Body of pancreas (tissue), 4 donors: ENCODE data around the gene FBLN1. TPM values are rescaled to one million over a fixed set of nuclear protein-coding genes. Genes with fewer than 3 reads are reported as not detected.

ENCODE experiments used
- ATAC-seq: fragments of 150-250 bp; one replicate; pipeline ENCODE4 v1.9.1; 2016
- DNase-seq, 4 donors: peaks; one replicate each; pipeline ENCODE4 v3.0.0-alpha.2; 2019
- H3K27ac ChIP-seq, 4 donors: fragments of 200-600 bp; sonication (generic); 1 replicate in 3 of 4; 2 replicates in 1 of 4; pipeline versions ENCODE4 v1.5.1 to v1.6.1; 2016 to 2019; ENCODE audit warnings: mild to moderate bottlenecking in 1 of 4, mixed read lengths in 1 of 4, moderate library complexity in 1 of 4
- H3K27me3 ChIP-seq, 2 donors: fragments of 200-600 bp; sonication (generic); one replicate each; pipeline ENCODE4 v1.6.0; 2016; ENCODE audit warnings: mild to moderate bottlenecking in 1 of 2
- H3K36me3 ChIP-seq, 2 donors: fragments of 200-600 bp; sonication (generic); replicated peaks in 1 of 2; 2 replicates each; pipeline ENCODE4 v1.5.1; 2016; ENCODE audit warnings: low read depth in 2 of 2; ENCODE audit not compliant: insufficient read depth in 1 of 2
- H3K4me1 ChIP-seq: fragments of 200-600 bp; sonication (generic); one replicate; pipeline ENCODE4 v1.6.0; 2016
- H3K4me3 ChIP-seq, 2 donors: fragments of 200-600 bp; sonication (generic); 1 replicate in 1 of 2; 2 replicates in 1 of 2; pipeline ENCODE4 v1.5.1; 2016 to 2019
- H3K9me3 ChIP-seq, 3 donors: fragments of 200-600 bp; sonication (generic); 1 replicate in 2 of 3; 2 replicates in 1 of 3; pipeline ENCODE4 v1.5.1; 2016
- CTCF ChIP-seq, 7 experiments: fragments of 450-650 bp in 4 of 7; fragments of 200-600 bp in 3 of 7; sonication (generic) in 3 of 7; IDR thresholded peaks; one replicate each; pipeline ENCODE4 v1.5.1; 2016 to 2019; ENCODE audit warnings: antibody characterized with exemption in 7 of 7
- POLR2A ChIP-seq, 3 donors: fragments of 450-650 bp; IDR thresholded peaks; one replicate each; pipeline ENCODE4 v1.6.1; 2016; ENCODE audit warnings: antibody characterized with exemption in 3 of 3, mild to moderate bottlenecking in 2 of 3
- WGBS, 2 donors: methylation state at CpG; one replicate each; pipeline ENCODE4 v1.1.5; 2017; 5-methylcytosine and 5-hydroxymethylcytosine counted together
- intact Hi-C: fragments of 100-400 bp; cut with DNase I; formaldehyde crosslinking; loops from one replicate; pipeline ENCODE4 v1.15.1; 2023
- total RNA-seq, 2 donors: library from RNA; depleted of rRNA; stranded (reverse); fragments of >200 nt; gene quantifications; one replicate each; pipeline ENCODE4 v1.1.0, GENCODE V29; 2016

FBLN1 gene
- total RNA-seq, 2 donors from 2014 or later = 97.0 to 119 TPM

GRCh38 chr22:45585946-45586540 is 83.4 kb downstream of the FBLN1 start:
- no peaks in the 10 kb centered on the region for H3K27me3 ChIP-seq
- H3K4me1 ChIP-seq = no peaks in the 10 kb centered on the region
- intact Hi-C loops = no loop called here
- WGBS, 2 donors = 63 to 67% methylated on average over 8 to 19 of the region's 19 CpGs
- DNase-seq (no peak), ATAC-seq (no peak)
- H3K27ac ChIP-seq = no peak overlapping the region
- no peak for TF ChIP-seq CTCF (IDR thresholded peaks at IDR 0.05)
- no peak for TF ChIP-seq POLR2A (IDR thresholded peaks at IDR 0.05)
- H3K36me3 ChIP-seq = no peaks in the 10 kb centered on the region
- H3K4me3 ChIP-seq = no peak overlapping the region
- H3K9me3 ChIP-seq = no peaks in the 10 kb centered on the region

- TF ChIP-seq POLR2A (IDR thresholded peaks at IDR 0.05) (no peak), CTCF (IDR thresholded peaks at IDR 0.05) (no peak)
Measured at GRCh38 chr22:45586651-45587405, 84.1 kb downstream of the FBLN1 start.

GRCh38 chr22:45587638-45588505 is 85.2 kb downstream of the FBLN1 start:
- WGBS, 2 donors = 48 to 49% methylated on average over 17 of the region's 17 CpGs
- no peaks in the 10 kb centered on the region for H3K27me3 ChIP-seq
- intact Hi-C loops = no loop called here
- TF ChIP-seq POLR2A (IDR thresholded peaks at IDR 0.05) (no peak), CTCF (IDR thresholded peaks at IDR 0.05) (no peak)
- DNase-seq (no peak), ATAC-seq (no peak)
- H3K4me1 ChIP-seq = no peaks in the 10 kb centered on the region
- H3K4me3 ChIP-seq = no peak overlapping the region
- H3K36me3 ChIP-seq = no peaks in the 10 kb centered on the region
- no peak overlapping the region for H3K27ac ChIP-seq
- H3K9me3 ChIP-seq = no peaks in the 10 kb centered on the region

More at GRCh38 chr22:45586651-45587405, 84.1 kb downstream of the FBLN1 start:
- Histone ChIP-seq H3K4me1 (no peaks in the 10 kb centered on the region), H3K27me3 (no peaks in the 10 kb centered on the region), H3K9me3 (no peaks in the 10 kb centered on the region), H3K36me3 (no peaks in the 10 kb centered on the region), H3K27ac (no peak overlapping the region), H3K4me3 (no peak overlapping the region)
- WGBS, 2 donors = 70 to 73% methylated on average over 18 to 27 of the region's 31 CpGs
- no peak for ATAC-seq
- intact Hi-C loops = no loop called here
- DNase-seq = no peak

GRCh38 chr22:45589556-45589955 is 86.9 kb downstream of the FBLN1 start:
- DNase-seq (no peak), ATAC-seq (no peak)
- Histone ChIP-seq H3K36me3 (no peaks in the 10 kb centered on the region), H3K27me3 (no peaks in the 10 kb centered on the region), H3K9me3 (no peaks in the 10 kb centered on the region), H3K4me3 (no peak overlapping the region), H3K27ac (no peak overlapping the region), H3K4me1 (no peaks in the 10 kb centered on the region)
- intact Hi-C loops = no loop called here
- TF ChIP-seq POLR2A (IDR thresholded peaks at IDR 0.05) = no peak
- no peak for TF ChIP-seq CTCF (IDR thresholded peaks at IDR 0.05)
- whole genome bisulfite sequencing, 2 donors = 34 to 45% methylated on average over 7 to 8 of the region's 8 CpGs
